GM12878 (cell line): ENCODE results near the gene SMARCD1. TPM values are rescaled to one million over a fixed set of nuclear protein-coding genes. Genes with fewer than 3 reads are reported as not detected.

ENCODE experiments used
- BHLHE40 ChIP-seq, 2 experiments: fragments of 450-650 bp in 1 of 2; IDR thresholded peaks; 2 replicates each; pipeline ENCODE4 v1.6.1; 2011 to 2017; ENCODE audit warnings: low read depth in 2 of 2, borderline replicate concordance in 1 of 2, improper control_type of control experiment in 1 of 2, low read length in 1 of 2, mild to moderate bottlenecking in 1 of 2
- BRCA1 ChIP-seq: IDR thresholded peaks from 2 replicates; pipeline ENCODE4 v1.6.1; 2011; ENCODE audit warnings: low read depth, low read length, improper control_type of control experiment
- CBFB ChIP-seq: IDR thresholded peaks from 2 replicates; pipeline ENCODE4 v1.6.1; 2016; ENCODE audit warnings: antibody characterized with exemption, low read depth
- E2F8 ChIP-seq: fragments of 450-650 bp; IDR thresholded peaks from 2 replicates; pipeline ENCODE4 v1.6.1; 2018; ENCODE audit warnings: mild to moderate bottlenecking, low read depth, moderate library complexity; ENCODE audit not compliant: partially characterized antibody
- EED ChIP-seq: sonication (generic); IDR thresholded peaks from 2 replicates; pipeline ENCODE4 v1.6.1; 2016; ENCODE audit warnings: antibody characterized with exemption, low read depth
- GABPA ChIP-seq: IDR thresholded peaks from 2 replicates; pipeline ENCODE4 v1.6.1; 2014; ENCODE audit warnings: antibody characterized with exemption, low read depth, mild to moderate bottlenecking, inconsistent platforms
- GATAD2B ChIP-seq: fragments of 450-650 bp; conservative IDR thresholded peaks from 2 replicates; pipeline ENCODE4 v1.6.1; 2017; ENCODE audit warnings: low read depth, mild to moderate bottlenecking, moderate library complexity
- KLF5 ChIP-seq: fragments of 450-650 bp; IDR thresholded peaks from 2 replicates; pipeline ENCODE4 v1.6.1; 2014; ENCODE audit warnings: mild to moderate bottlenecking; ENCODE audit not compliant: partially characterized antibody
- MEF2B ChIP-seq: fragments of 450-650 bp; IDR thresholded peaks from 2 replicates; pipeline ENCODE4 v1.6.1; 2018; ENCODE audit warnings: mild to moderate bottlenecking, moderate library complexity; ENCODE audit not compliant: partially characterized antibody, poor library complexity, severe bottlenecking
- SREBF1 ChIP-seq: IDR thresholded peaks from 2 replicates; pipeline ENCODE4 v1.6.1; 2012; ENCODE audit warnings: mild to moderate bottlenecking, low read length
- SRF ChIP-seq, 2 experiments: IDR thresholded peaks; 2 replicates each; pipeline ENCODE4 v1.6.1; 2011; ENCODE audit warnings: low read depth in 2 of 2, low read length in 2 of 2, mild to moderate bottlenecking in 1 of 2, moderate library complexity in 1 of 2
- USF1 ChIP-seq: IDR thresholded peaks from 2 replicates; pipeline ENCODE4 v1.6.1; 2011; ENCODE audit warnings: borderline replicate concordance, low read depth, mild to moderate bottlenecking, moderate library complexity, mixed read lengths, low read length; ENCODE audit not compliant: insufficient read depth; ENCODE audit errors: extremely low read length
- YBX1 ChIP-seq: fragments of 450-650 bp; IDR thresholded peaks from 2 replicates; pipeline ENCODE4 v1.6.1; 2016; ENCODE audit warnings: antibody characterized with exemption
- ZBTB4 ChIP-seq: fragments of 450-650 bp; formaldehyde crosslinking; IDR thresholded peaks from 2 replicates; pipeline ENCODE4 v1.4.0; 2022; ENCODE audit warnings: mild to moderate bottlenecking, moderate library complexity
- ZNF384 ChIP-seq: IDR thresholded peaks from 2 replicates; pipeline ENCODE4 v1.6.1; 2012; ENCODE audit warnings: low read depth, mild to moderate bottlenecking, low read length, improper control_type of control experiment, borderline replicate concordance
- ZNF592 ChIP-seq: fragments of 450-650 bp; IDR thresholded peaks from 2 replicates; pipeline ENCODE4 v1.6.1; 2017; ENCODE audit warnings: mild to moderate bottlenecking, moderate library complexity
- polyA plus RNA-seq, 11 experiments: library from polyadenylated mRNA; depleted of rRNA in 4 of 11; unstranded in 6 of 11; stranded (reverse) in 5 of 11; fragments of >200 nt; fragmentation: Nextera tagmentation in 4 of 11; fragmentation: Illumina TruSeq in 1 of 11; extraction: Ambion mirVana in 4 of 11; extraction: Trizol in 1 of 11; gene quantifications; 1 replicate in 1 of 11; 2 replicates in 10 of 11; pipeline versions ENCODE4 v1.2.1 to v1.2.3, GENCODE V29; 2011 to 2016; ENCODE audit warnings: inconsistent platforms in 2 of 11, missing spikeins in 2 of 11, low read depth in 1 of 11
- total RNA-seq, 4 experiments: library from RNA; depleted of rRNA in 3 of 4; stranded (reverse); fragments of >200 nt in 3 of 4; fragmentation: Illumina TruSeq in 1 of 4; extraction: Trizol in 1 of 4; gene quantifications; 2 replicates each; pipeline versions ENCODE4 v1.2.1 to v1.2.3, GENCODE V29; 2013 to 2021
- TF ChIP-seq, protein P1 (sequence below): IDR thresholded peaks from 2 replicates; pipeline ENCODE4 v1.6.1; 2012; ENCODE audit warnings: low read depth, low read length, improper control_type of control experiment

Gene SMARCD1
- total and polyA plus RNA-seq, 10 of the 15 experiments (the other 5 are each of a cell fraction or from before 2014, with no cell fraction given) = 1.4 to 92.4 (median 58.9) TPM

GRCh38 chr12:50110762-50111351 lies 25.7 kb downstream of the SMARCD1 start (continued):
- TF ChIP-seq ZBTB4 (CRISPR knock-in tag) = no peak
- TF ChIP-seq GATAD2B = peak; percentile 34; the same call in 1 of the 2 replicates
- TF ChIP-seq E2F8 = no peak
- no peak for TF ChIP-seq CBFB
- no peak for TF ChIP-seq YBX1
- TF ChIP-seq MEF2B = peak; percentile 27
- TF ChIP-seq GABPA = no peak
- no peak for TF ChIP-seq SRF (IDR thresholded peaks at IDR 0.05; ENCODE audit: low read depth in 2 of 2, low read length in 2 of 2)
- TF ChIP-seq SREBF1 = no peak
- peak in 1 of 2 experiments; percentile 3; a peak in 1 of 4 replicates for TF ChIP-seq BHLHE40 (IDR thresholded peaks at IDR 0.05; ENCODE audit: borderline replicate concordance in 1 of 2, low read depth in 2 of 2, low read length in 1 of 2)
- TF ChIP-seq KLF5 = no peak
- TF ChIP-seq USF1 = no peak
- TF ChIP-seq ZNF384 = no peak
- peak; percentile 19; the same call in 1 of the 2 replicates for TF ChIP-seq EED
- TF ChIP-seq BRCA1 = no peak
- TF ChIP-seq, protein P1, sequence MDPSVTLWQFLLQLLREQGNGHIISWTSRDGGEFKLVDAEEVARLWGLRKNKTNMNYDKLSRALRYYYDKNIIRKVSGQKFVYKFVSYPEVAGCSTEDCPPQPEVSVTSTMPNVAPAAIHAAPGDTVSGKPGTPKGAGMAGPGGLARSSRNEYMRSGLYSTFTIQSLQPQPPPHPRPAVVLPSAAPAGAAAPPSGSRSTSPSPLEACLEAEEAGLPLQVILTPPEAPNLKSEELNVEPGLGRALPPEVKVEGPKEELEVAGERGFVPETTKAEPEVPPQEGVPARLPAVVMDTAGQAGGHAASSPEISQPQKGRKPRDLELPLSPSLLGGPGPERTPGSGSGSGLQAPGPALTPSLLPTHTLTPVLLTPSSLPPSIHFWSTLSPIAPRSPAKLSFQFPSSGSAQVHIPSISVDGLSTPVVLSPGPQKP = no peak
- TF ChIP-seq ZNF592 = no peak
